ENCODE results near the gene CERKL. TPM values are rescaled to one million over a fixed set of nuclear protein-coding genes. Genes with fewer than 3 reads are reported as not detected.

The CERKL gene
- total RNA-seq, 4 donors from 2014 or later, result not detected

- ATAC-seq (ENCODE audit: low FRiP score) (no peak), DNase-seq (ENCODE audit: low spot score) (no peak)
- TF ChIP-seq CTCF (IDR thresholded peaks at IDR 0.05), result no peak
Measured at GRCh38 chr2:181642086-181642485, 14.8 kb downstream of the CERKL start.

GRCh38 chr2:181639686-181640085 is 17.2 kb downstream of the CERKL start:
- no peak for ATAC-seq (ENCODE audit: low FRiP score)
- DNase-seq (ENCODE audit: low spot score), result no peak
- no peak for TF ChIP-seq CTCF (IDR thresholded peaks at IDR 0.05)

GRCh38 chr2:181632733-181633401 is 24.0 kb downstream of the CERKL start:
- DNase-seq (ENCODE audit: low spot score) (no peak), ATAC-seq (ENCODE audit: low FRiP score) (no peak)
- no peak for TF ChIP-seq CTCF (IDR thresholded peaks at IDR 0.05)

DNA sequence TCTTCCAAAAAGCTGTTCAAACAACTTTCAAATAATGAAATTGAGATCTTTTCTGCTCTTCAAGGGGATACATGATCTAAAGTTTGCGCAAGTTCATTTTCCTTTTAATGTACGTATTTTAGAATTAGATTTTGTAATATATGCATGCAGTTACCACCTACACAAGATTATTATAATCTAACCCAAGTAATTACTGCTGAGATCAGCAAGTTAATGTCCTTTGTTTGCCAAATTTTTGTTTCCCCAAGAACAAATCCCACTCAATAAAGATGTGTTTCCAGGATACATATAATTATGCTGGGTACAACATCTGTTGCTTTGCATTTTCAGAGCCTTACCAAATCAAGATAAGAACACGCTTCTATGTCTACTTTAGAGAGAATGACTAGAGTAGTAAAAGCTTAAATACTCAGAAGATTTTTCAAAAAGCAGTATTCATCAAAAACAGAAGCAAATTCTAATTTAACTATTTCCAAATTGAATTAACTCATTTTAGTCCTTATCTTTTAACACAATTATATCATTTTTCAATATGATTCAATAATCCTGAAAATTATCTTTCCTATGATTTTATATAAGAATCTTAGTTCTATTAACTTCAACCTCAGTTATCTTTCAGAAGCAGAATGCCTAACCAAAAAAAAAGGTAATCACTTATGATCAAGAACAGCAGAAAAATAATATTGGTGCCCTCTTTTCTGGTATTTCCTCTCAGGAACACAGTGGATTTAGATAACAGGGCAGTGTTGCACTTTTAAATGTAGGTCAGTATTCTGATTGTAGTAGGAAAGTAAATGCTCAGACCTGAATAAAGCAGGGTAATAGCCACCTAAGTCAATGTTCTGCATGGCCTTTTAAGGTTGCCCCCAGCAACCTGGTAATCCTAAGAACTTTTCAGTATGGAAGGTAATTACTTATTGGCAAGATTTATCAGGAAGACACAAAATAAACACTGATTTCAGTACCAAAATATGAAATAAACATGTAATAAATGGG is 28.0 kb downstream of the CERKL start:
- ATAC-seq (ENCODE audit: low FRiP score), result no peak
- no peak for DNase-seq (ENCODE audit: low spot score)
- no peak for TF ChIP-seq CTCF (IDR thresholded peaks at IDR 0.05)

GRCh38 chr2:181627545-181627944 is 29.4 kb downstream of the CERKL start:
- no peak for TF ChIP-seq CTCF (IDR thresholded peaks at IDR 0.05)

GRCh38 chr2:181626671-181627070 is 30.2 kb downstream of the CERKL start:
- ATAC-seq (ENCODE audit: low FRiP score) (no peak), DNase-seq (ENCODE audit: low spot score) (no peak)
- TF ChIP-seq CTCF (IDR thresholded peaks at IDR 0.05), result no peak

More at GRCh38 chr2:181627545-181627944, 29.4 kb downstream of the CERKL start:
- no peak for DNase-seq (ENCODE audit: low spot score)
- no peak for ATAC-seq (ENCODE audit: low FRiP score)

Data from omental fat pad (tissue), 4 donors.